ENCODE results near the gene IKZF2. TPM values are rescaled to one million over a fixed set of nuclear protein-coding genes. Genes with fewer than 3 reads are reported as not detected.

The IKZF2 gene
- polyA plus RNA-seq, 1 experiment, result 7.1 TPM

GRCh38 chr2:213010106-213010779, 141.2 kb downstream of the IKZF2 start:
- ChIA-PET POLR2A (no interaction called here), CTCF (no interaction called here)
- Histone ChIP-seq H3K27ac (ENCODE audit: low read depth, low read length) (no peak overlapping the region), H3K27me3 (ENCODE audit: control insufficient read depth, insufficient read depth, low read length) (no peaks in the 10 kb centered on the region), H3K4me3 (ENCODE audit: low read depth, low read length) (no peak overlapping the region), H3K9me3 (ENCODE audit: control insufficient read depth, insufficient read depth, low read length) (no peaks in the 10 kb centered on the region)
- no peak for DNase-seq (ENCODE audit: low read depth, low spot score)
- TF ChIP-seq CTCF (IDR thresholded peaks at IDR 0.05; ENCODE audit: low read depth, low read length), result no peak

- CTCF ChIA-PET, result interaction anchor here (1.6 kb wide), 1 partner anchor 147 kb away, joined by 4 read pairs; no protein-coding TSS in a partner anchor
- TF ChIP-seq CTCF (IDR thresholded peaks at IDR 0.05; ENCODE audit: low read depth, low read length), result no peak
Measured at GRCh38 chr2:213007290-213007838, 144.0 kb downstream of the IKZF2 start.

GRCh38 chr2:213004197-213004821, 147.1 kb downstream of the IKZF2 start:
- Histone ChIP-seq H3K27me3 (ENCODE audit: control insufficient read depth, insufficient read depth, low read length) (no peaks in the 10 kb centered on the region), H3K4me3 (ENCODE audit: low read depth, low read length) (no peak overlapping the region), H3K9me3 (ENCODE audit: control insufficient read depth, insufficient read depth, low read length) (no peaks in the 10 kb centered on the region), H3K27ac (ENCODE audit: low read depth, low read length) (no peak overlapping the region)
- no peak for TF ChIP-seq CTCF (IDR thresholded peaks at IDR 0.05; ENCODE audit: low read depth, low read length)
- POLR2A ChIA-PET, result no interaction called here
- CTCF ChIA-PET, result no interaction called here
- no peak for DNase-seq (ENCODE audit: low read depth, low spot score)

More at GRCh38 chr2:213007290-213007838, 144.0 kb downstream of the IKZF2 start:
- POLR2A ChIA-PET, result interaction anchor here (0.6 kb wide), 1 partner anchor 50 kb away, joined by 3 read pairs; no protein-coding TSS in a partner anchor
- H3K9me3 ChIP-seq (ENCODE audit: control insufficient read depth, insufficient read depth, low read length), result no peaks in the 10 kb centered on the region
- H3K27ac ChIP-seq (ENCODE audit: low read depth, low read length), result no peak overlapping the region
- no peaks in the 10 kb centered on the region for H3K27me3 ChIP-seq (ENCODE audit: control insufficient read depth, insufficient read depth, low read length)
- no peak overlapping the region for H3K4me3 ChIP-seq (ENCODE audit: low read depth, low read length)
- DNase-seq (ENCODE audit: low read depth, low spot score), result no peak

GRCh38 chr2:213002383-213002782, 149.0 kb downstream of the IKZF2 start:
- POLR2A ChIA-PET, result no interaction called here

More at GRCh38 chr2:213002383-213002782, 149.0 kb downstream of the IKZF2 start:
- no peak for DNase-seq (ENCODE audit: low read depth, low spot score)
- CTCF ChIA-PET, result no interaction called here
- H3K9me3 ChIP-seq (ENCODE audit: control insufficient read depth, insufficient read depth, low read length), result no peaks in the 10 kb centered on the region
- TF ChIP-seq CTCF (IDR thresholded peaks at IDR 0.05; ENCODE audit: low read depth, low read length), result no peak
- H3K27ac ChIP-seq (ENCODE audit: low read depth, low read length), result no peak overlapping the region
- no peaks in the 10 kb centered on the region for H3K27me3 ChIP-seq (ENCODE audit: control insufficient read depth, insufficient read depth, low read length)
- no peak overlapping the region for H3K4me3 ChIP-seq (ENCODE audit: low read depth, low read length)

Measured in AG04450 (cell line).